ENCODE results near the gene RAB7B.

Gene RAB7B

GRCh38 chr1:205986292-205986691 lies 16.9 kb downstream of the RAB7B start:
- H3K4me3 ChIP-seq (ENCODE audit: low read depth, low read length): no peak overlapping the region
- TF ChIP-seq, protein P1, sequence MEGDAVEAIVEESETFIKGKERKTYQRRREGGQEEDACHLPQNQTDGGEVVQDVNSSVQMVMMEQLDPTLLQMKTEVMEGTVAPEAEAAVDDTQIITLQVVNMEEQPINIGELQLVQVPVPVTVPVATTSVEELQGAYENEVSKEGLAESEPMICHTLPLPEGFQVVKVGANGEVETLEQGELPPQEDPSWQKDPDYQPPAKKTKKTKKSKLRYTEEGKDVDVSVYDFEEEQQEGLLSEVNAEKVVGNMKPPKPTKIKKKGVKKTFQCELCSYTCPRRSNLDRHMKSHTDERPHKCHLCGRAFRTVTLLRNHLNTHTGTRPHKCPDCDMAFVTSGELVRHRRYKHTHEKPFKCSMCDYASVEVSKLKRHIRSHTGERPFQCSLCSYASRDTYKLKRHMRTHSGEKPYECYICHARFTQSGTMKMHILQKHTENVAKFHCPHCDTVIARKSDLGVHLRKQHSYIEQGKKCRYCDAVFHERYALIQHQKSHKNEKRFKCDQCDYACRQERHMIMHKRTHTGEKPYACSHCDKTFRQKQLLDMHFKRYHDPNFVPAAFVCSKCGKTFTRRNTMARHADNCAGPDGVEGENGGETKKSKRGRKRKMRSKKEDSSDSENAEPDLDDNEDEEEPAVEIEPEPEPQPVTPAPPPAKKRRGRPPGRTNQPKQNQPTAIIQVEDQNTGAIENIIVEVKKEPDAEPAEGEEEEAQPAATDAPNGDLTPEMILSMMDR (IDR thresholded peaks at IDR 0.05; ENCODE audit: borderline replicate concordance, insufficient read depth, low read depth, low read length): no peak

DNA sequence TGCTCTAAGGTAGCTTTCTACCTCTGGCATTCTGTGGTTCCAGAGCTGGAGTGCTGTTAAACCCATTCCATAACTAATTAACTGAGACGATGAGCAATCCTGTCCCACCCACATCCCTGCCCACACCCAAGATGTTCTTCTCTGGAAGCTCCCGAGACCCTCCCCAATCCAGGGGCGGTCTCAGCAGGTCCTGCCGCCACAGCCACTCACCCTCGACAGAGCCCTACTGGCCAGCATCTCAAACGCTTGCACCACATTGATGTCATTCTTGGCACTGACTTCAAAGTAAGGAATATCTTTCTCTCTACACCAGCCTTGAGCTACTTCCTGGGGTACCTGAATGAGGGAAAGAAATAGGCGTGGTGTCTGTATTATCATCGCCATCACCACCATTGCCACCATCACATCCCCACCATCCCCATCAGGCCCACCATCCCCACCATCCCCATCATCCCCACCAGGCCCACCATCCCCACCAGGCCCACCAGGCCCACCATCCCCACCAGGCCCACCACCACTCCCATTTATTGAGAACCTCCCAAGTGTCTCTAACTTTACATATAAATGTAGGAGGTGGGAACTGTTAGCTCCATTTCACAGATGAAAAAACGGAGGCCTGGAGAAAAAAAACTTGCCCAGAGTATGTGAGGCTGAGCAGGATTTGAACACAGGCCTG lies 17.7 kb downstream of the RAB7B start:
- TF ChIP-seq, protein P1 (IDR thresholded peaks at IDR 0.05; ENCODE audit: borderline replicate concordance, insufficient read depth, low read depth, low read length): no peak
- H3K4me3 ChIP-seq (ENCODE audit: low read depth, low read length): no peak overlapping the region

DNA sequence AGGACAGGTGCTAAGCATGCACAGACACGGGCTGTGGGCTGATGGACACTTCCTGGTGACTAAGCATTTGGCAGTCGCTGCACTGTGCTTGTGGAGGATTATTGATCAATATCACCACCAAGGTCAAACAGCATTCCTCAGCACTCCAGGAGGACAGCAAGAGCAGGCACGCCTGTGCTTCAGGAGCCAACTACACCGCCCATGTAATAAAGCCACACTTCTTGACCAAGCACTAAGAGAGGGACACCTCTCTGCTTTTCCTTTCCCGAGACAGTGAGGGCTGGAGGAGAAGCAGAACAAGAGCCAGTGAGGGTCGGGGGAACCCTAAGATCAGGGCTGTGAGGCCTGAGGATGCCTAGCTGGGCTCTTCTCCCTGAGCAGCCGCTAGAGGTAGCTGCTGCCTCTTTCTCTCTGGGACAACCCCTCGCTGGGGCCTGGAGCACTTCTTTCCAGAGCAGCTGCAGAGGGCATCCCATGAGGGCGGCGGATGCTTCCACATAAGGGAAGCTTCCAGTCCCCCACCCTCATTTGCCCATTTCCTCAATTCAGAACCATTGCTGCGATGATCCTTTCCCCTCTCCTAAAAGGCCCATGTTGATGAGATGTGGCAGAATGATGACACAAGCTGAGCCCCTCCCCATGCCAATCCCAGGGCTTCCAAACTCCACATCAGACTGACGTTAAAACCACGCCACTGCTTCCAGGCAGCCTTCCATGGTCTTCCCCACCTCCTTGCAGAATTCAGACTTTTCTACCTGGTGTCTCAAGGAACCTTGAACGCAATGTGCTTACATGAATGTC lies 19.1 kb downstream of the RAB7B start:
- TF ChIP-seq, protein P1 (IDR thresholded peaks at IDR 0.05; ENCODE audit: borderline replicate concordance, insufficient read depth, low read depth, low read length): peak; percentile 92

DNA sequence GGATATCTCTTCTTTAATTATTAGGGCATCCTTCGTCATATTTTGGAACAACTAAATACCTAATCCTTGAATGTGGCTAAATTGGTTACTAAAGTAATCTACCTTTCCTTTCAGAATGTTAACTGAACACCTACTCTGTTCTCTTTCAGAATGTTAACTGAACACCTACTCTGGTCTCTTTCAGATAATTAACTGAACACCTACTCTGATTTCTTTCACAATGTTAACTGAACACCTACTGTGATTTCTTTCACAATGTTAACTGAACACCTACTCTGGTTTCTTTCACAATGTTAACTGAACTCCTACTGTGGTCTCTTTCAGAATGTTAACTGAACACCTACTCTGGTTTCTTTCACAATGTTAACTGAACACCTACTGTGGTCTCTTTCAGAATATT lies 21.9 kb downstream of the RAB7B start:
- no peak overlapping the region for H3K4me3 ChIP-seq (ENCODE audit: low read depth, low read length)
- TF ChIP-seq, protein P1 (IDR thresholded peaks at IDR 0.05; ENCODE audit: borderline replicate concordance, insufficient read depth, low read depth, low read length): no peak

More for the DNA sequence above, 19.1 kb downstream of the RAB7B start:
- no peak overlapping the region for H3K4me3 ChIP-seq (ENCODE audit: low read depth, low read length)

GRCh38 chr1:205980237-205980870 lies 22.8 kb downstream of the RAB7B start:
- TF ChIP-seq, protein P1 (IDR thresholded peaks at IDR 0.05; ENCODE audit: borderline replicate concordance, insufficient read depth, low read depth, low read length): no peak

DNA sequence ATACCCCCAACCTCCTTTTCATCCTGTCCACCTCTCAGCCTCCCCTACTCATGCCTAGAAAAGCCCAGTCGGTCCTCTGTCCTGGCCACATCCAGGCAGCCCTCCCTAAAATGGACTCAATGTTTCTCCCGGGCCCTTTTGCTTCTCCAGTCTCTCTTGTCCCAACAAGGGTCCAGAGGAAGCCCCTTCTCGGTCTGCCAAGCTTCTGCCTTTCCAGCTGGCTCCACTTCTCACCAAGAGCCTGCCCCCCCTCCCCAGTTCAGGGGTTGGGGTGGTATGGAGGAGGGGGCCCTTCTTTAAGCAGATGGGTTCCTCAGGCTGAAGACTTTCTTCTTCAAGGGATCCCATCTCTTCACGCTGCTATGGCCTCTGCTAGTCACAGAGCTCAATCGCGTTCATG lies 23.9 kb downstream of the RAB7B start:
- TF ChIP-seq, protein P1 (IDR thresholded peaks at IDR 0.05; ENCODE audit: borderline replicate concordance, insufficient read depth, low read depth, low read length): no peak
- no peak overlapping the region for H3K4me3 ChIP-seq (ENCODE audit: low read depth, low read length)

More at GRCh38 chr1:205980237-205980870, 22.8 kb downstream of the RAB7B start:
- no peak overlapping the region for H3K4me3 ChIP-seq (ENCODE audit: low read depth, low read length)
